H1 (cell line): ENCODE results near the gene RPLP2. TPM values are rescaled to one million over a fixed set of nuclear protein-coding genes. Genes with fewer than 3 reads are reported as not detected.

ENCODE experiments used
- ASH2L ChIP-seq: fragments of 200-600, 300-600 bp; sonication (generic); IDR thresholded peaks from one replicate; pipeline ENCODE4 v1.7.1; 2017; ENCODE audit warnings: low read length
- BRCA1 ChIP-seq: IDR thresholded peaks from 2 replicates; pipeline ENCODE4 v1.6.1; 2012; ENCODE audit warnings: low read depth, low read length, improper control_type of control experiment
- CBX8 ChIP-seq: fragments of 300-800, 300-1000 bp; sonication (generic); IDR thresholded peaks from 2 replicates; pipeline ENCODE4 v1.7.1; 2016; ENCODE audit warnings: low read depth, low read length, borderline replicate concordance
- HDAC2 ChIP-seq, 2 experiments: fragments of 300-600 bp in 1 of 2; sonication (generic) in 1 of 2; IDR thresholded peaks; 2 replicates each; pipeline ENCODE4 v1.6.1; 2011 to 2012; ENCODE audit warnings: low read depth in 2 of 2, low read length in 2 of 2, mild to moderate bottlenecking in 2 of 2, moderate library complexity in 2 of 2, borderline replicate concordance in 1 of 2, inconsistent platforms in 1 of 2
- JUND ChIP-seq: IDR thresholded peaks from 2 replicates; pipeline ENCODE4 v1.6.1; 2011; ENCODE audit warnings: mild to moderate bottlenecking, improper control_type of control experiment, low read length
- MAFK ChIP-seq: IDR thresholded peaks from 2 replicates; pipeline ENCODE4 v1.6.1; 2012; ENCODE audit warnings: low read depth, mild to moderate bottlenecking, improper control_type of control experiment, low read length
- MAX ChIP-seq: IDR thresholded peaks from 2 replicates; pipeline ENCODE4 v1.6.1; 2012; ENCODE audit warnings: inconsistent platforms
- POU5F1 ChIP-seq: IDR thresholded peaks from 2 replicates; pipeline ENCODE4 v1.6.1; 2011; ENCODE audit warnings: low read depth, mild to moderate bottlenecking, low read length, moderate library complexity
- SAP30 ChIP-seq: fragments of 300-600 bp; sonication (generic); IDR thresholded peaks from 2 replicates; pipeline ENCODE4 v1.7.1; 2012; ENCODE audit warnings: low read length, moderate library complexity, mild to moderate bottlenecking, inconsistent platforms; ENCODE audit not compliant: insufficient read depth, insufficient replicate concordance
- SP1 ChIP-seq: IDR thresholded peaks from 2 replicates; pipeline ENCODE4 v1.6.1; 2011; ENCODE audit warnings: low read depth, low read length
- polyA plus RNA-seq, 7 experiments: library from polyadenylated mRNA; depleted of rRNA in 3 of 7; stranded (reverse) in 5 of 7; unstranded in 2 of 7; fragments of >200 nt in 5 of 7; fragments of 200-250 nt in 2 of 7; gene quantifications; 1 replicate in 5 of 7; 2 replicates in 1 of 7; 4 replicates in 1 of 7; pipeline versions ENCODE4 v1.2.1 to v1.2.3, GENCODE V29; 2011 to 2013; ENCODE audit warnings: missing spikeins in 2 of 7, mixed read lengths in 2 of 7
- total RNA-seq: library from RNA; stranded (reverse); fragmentation: NEBNext Ultra II Directional; extraction: Animal tissue kit (Norgen Biotek cat#: 25700); gene quantifications from 2 replicates; pipeline ENCODE4 v1.2.1, GENCODE V29; 2021

RPLP2 gene
- total and polyA plus RNA-seq, 2 of the 8 experiments (the other 6 are each of a cell fraction or from before 2014, with no cell fraction given), result 1,789 to 2,106 TPM

DNA sequence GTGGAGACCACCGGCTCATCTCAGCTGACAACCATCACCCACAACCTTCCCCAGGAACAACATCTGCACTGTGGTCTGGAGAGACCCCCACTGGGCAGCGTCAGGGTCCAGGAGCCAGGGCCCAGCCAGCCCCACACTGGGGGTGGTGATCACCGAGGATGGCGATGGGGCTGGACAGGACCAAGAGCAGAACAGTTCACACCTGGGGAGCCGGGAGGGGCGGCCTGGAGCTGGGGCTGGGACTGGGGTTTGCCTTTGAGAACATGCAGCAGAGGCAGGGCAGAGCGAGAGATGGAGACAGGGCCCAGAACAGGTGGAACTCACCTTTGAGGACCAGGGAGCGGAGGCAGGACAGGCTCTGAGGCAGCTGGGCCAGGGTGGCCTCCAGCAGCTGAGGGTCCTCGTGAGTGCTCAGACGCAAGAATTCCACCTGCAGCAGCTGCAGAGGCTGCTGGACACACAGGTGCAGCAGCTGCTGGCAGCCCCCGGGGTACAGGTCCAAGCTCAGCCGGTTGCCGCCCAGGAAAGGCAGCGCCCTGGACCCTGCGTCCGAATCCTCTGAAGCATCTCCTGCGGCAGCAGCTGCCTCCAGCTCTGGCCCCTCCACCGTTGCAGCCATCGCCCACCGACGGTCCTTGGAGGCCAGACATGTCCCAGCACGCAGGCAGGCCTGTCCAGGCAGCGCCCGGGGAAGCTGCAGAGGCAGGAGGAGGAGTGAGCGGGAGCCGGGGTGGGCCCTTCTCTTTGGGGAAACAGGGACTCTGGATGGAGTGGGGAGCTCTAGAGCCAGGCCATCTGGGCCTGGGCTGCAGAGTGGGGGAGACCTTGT lies 5.8 kb upstream of the RPLP2 start (continued):
- TF ChIP-seq JUND, result no peak
- no peak for TF ChIP-seq SAP30
- no peak for TF ChIP-seq CBX8
- TF ChIP-seq MAX, result no peak
- no peak for TF ChIP-seq HDAC2 (IDR thresholded peaks at IDR 0.05; ENCODE audit: borderline replicate concordance in 1 of 2, low read depth in 2 of 2, low read length in 2 of 2)
- no peak for TF ChIP-seq ASH2L
- no peak for TF ChIP-seq SP1
- TF ChIP-seq MAFK, result no peak
- TF ChIP-seq BRCA1, result no peak
- no peak for TF ChIP-seq POU5F1
